HG03064 (cell line): ENCODE measurements around the gene DLL4.
A peak's percentile ranks its signal among the peaks of the same experiment; 100 is the strongest.

Source experiments
- ATAC-seq: cut with Tn5 transposase; IDR thresholded peaks from one replicate; pipeline ENCODE4 v1.9.1; 2021; ENCODE audit warnings: low read depth; ENCODE audit not compliant: unreplicated experiment

Gene DLL4

DNA sequence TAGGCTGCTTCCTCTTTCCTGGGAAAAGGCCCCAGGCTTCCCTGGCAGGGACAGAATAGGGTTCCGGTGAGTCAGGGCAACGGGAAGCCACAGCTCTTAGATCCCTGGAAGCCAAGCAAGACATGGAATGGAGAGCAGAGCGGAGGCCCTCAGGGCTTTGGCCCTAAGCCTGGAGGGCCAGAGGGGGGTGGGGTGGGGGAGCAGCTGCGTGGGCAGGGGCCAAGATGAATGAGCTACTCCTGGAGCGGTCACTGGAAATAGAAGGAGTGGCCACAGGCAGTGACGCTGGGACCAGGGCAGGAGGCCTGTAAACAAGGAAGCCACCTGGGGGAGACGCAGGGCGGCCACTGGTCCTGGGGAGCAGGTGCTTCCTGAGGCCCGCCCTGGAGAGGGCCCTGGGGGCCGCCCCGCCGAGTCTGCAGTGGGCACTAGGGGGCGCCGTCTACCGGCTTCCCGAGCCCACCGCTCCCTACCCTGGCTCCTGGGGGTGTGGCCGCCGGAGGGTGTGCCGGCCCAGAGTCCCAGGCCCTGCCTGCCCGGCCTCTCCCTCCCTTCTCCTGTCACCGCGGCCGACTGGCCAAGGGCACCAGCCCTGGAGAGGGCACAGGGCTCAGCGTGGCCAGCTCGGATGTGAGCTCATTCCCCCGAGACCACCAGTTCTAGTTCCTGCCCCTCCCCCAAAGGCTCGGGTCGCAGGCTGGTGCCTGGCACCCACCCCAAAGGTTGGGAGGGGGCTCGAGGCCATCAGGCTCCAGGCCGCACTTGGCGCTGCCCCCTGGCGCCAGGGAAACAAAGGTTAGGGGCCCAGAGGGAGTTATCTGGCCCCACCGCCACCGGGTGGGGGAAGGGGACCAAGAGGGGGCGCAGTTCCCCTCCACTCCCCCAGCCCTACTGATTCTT lies 22.8 kb upstream of the DLL4 start:
- ATAC-seq = peak; percentile 59

DNA sequence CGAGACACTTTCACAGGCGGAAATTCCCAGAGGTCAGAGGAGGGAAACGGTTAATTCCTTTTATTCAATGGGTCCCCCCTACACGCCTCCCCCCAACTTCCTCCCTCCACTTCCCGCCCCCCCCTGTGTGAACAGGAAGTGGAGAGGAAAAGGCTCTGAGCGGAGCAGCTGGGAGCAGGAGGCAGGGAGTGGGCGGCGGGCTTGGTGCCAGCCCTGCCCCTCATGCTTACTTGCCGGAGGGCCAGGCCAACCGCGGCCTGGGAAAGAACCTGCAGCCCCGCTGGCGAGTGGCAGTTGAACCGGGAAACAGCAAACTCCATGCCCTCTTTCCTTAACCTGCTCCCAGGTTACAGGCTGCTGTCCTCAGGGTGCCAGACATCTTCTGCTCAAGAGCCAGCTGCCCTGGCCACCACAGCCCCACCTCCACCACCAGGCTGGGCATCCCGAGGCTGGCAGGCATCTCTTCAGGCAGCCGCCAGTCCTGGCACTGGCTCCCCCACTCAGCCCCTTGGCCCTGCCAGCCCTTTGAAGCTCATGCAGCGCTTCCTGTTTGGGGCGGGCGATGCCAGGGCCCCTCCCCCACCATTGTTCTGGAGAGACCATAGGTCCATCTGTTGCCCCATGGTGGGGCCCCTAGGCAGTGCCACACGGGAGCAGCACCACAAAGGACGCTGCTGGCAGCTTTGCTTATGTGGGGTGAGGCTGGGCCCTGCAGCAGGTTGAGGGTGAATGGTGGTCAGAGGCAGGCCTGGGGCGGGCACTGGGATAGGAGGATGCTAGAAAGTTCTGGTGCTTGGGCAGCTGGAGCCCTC lies 21.9 kb upstream of the DLL4 start:
- ATAC-seq = no peak

DNA sequence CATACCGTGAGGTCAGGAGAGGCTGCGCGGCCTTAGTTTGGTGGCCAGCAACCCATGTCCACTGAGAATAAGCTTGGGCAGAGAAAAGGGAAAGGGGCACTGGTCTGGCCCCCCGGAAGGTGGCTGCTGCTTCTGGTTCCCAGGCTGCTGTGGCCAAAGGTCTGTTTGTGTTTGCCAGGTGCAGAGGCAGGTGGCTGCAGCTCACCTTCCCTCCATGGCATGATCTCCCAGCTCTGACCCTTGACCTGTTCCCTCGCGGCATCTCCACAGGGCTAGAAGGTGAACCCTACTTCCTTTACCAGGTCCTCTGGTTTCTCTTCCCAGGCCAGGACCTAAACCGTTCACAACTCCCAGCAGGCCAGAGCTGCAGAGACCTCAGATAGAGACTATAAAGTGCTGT lies 21.0 kb upstream of the DLL4 start:
- no peak for ATAC-seq

DNA sequence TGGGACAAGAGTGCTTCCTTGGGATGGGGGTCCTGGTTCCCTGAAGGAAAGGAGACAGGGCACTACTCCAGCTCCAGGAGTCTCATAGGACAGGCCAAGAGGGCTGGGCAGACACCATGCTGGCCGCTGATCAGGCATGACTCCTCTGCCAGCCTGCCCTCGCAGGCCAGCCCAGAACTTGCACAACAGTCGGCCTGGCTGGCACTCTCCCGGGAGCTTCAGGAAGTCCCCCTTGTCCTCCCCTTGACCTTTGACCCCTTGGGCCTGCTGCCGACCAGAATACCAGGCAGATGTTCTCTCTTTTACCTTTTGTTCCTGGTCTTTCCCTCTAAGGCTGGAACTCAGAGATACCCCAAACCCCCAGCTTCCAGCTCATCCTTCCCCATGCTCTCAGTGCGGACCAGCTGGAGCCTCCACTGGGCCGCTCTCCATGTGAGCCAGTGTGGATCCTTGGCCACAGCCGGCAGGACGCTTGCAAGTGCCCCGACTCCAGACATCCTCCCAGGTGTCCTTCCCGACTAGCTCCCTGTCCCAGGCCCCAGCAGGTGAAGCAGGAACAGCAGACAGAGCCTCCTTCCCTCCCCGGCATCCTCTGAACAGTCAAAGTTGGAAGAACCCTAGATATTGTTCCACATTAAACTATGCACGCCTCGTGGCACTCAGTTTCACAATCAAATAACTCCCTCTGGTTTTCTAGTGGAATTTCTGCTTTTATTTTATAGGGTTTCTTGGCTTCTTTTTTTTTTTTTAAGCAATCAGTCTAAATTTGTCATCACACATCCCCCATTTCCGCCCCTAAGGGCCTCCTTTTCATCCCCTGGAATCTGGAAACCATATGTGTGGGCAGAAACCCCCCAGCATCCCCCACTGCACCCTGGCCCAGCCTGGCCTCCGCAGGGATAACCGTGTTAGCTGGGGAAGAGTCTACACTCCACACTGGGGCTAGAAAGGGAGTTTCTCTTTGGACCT lies 19.2 kb upstream of the DLL4 start:
- ATAC-seq = no peak

DNA sequence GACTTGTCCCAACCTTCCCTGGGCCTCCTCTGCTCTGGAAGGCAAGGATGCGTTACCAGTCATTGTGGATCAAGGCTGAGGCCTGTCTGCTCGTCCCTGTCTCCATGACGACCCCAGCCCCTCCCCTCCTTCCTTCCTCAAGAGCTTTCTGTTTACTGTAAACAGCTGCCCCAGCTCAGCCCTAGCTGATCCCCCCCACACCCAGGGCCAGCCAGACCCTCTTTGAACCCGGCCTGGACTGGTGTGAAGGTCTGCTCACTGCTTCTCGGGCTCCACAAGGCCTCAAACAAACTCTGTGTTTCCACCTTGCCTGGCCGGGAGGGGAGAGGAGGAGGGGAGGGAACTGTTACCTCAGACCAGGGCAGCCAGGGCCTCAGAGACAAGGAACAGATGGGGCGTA lies 18.0 kb upstream of the DLL4 start:
- ATAC-seq = no peak

DNA sequence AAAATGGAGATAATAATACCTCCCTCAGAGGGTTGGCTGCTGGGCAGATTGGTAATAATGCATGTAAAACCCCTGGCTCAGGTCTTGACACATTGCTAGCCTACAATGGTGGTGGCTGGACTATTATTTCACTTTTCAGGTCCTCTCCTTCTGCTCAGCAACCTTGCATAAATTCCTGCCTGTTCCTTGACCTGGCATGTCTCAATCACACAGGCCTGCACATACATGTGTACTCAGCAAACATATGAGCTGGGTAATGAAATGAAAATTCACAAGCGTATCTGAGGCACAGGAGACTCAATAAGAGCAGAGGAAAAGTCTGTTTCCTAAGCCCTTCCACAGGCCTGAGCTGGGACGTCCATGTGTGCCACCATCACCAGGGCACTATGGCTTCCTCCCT lies 17.4 kb upstream of the DLL4 start:
- no peak for ATAC-seq

- no peak for ATAC-seq
Measured at GRCh38 chr15:40912478-40912877, 16.7 kb upstream of the DLL4 start.

GRCh38 chr15:40914013-40914412 lies 15.1 kb upstream of the DLL4 start:
- ATAC-seq = no peak

DNA sequence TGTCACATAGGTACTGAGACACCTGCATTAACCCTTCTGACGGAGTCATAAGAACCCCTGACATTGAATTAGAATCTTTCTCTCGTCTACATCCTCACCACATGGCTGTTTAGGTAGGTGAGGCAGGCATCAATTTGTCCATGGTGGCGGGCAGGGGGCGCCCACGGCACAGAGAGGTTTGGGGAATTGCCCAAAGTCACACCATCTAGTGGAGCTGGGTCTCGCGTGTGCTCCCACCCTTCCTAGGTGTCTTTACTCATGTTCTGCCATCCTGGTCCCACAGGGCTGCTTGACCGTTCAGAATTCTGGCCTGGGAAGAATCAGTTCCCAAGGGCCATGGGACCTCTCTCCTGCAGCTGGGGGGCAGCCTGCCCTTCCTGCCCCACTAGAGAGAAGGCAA lies 14.7 kb upstream of the DLL4 start:
- ATAC-seq = no peak

DNA sequence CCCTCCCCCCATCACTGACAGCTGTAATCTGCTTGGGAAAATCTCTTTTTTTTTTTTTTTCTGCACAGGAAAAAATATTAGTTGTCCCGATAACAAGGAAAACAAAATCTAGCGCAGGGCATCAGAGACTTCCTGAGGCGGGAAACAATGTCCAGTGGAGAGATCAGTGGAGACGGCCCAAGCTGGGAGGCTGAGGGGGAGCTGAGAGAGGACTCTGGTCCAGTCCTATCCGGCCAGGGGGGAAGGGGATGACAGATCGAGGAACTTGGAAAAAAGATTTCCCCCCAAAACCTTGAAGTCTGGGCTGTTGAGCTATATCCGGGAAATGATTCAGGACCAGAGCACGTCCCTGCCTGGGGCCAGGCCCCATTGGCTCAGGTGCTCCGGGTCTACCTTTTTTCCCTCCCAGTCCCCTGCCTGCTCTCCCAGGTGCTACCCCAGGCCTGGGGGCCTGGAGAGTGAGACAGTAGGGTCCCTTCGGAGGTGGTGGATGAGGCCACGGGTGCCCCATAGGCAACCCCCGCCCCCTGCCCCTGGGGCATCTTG lies 14.0 kb upstream of the DLL4 start:
- no peak for ATAC-seq

DNA sequence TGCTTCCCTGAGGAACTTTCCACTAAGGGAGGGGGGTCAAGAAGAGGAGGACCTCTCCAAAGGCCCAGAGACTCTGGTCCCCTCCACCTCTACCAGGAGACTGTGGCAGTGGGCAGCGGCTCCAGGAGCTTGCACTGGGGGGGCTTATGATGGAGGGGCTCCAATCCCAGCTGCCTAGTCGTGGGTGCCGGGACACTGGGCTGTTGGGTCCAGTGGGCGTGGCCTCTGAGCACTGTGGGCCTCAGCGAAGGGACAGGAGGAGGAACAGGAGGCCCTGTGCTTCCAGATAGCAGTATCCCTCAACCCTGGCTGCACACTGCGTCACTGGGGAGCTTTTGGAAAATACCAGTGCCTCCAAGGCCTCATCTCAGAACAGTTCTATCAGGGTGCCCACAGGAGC lies 13.5 kb upstream of the DLL4 start:
- no peak for ATAC-seq

DNA sequence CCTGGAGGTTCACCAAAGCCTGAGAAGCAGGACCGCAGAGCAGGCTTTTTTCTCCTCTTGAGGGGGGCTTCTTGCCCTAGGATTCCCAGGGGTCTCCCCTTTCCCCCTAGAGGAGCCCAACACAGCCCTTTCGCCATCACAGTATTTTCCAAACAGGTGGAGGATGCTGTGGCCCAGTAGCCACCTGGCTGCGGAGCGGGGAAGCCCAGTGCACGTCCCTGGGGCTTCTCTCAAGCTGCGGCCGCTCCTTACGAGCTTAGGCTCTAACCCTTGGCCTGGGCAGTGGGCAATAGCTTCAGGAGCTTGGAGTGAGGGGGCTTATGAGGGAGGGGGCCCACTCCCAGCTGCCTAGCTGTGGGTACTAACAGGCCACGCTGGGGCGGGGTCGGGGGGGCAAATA lies 11.6 kb upstream of the DLL4 start:
- no peak for ATAC-seq

DNA sequence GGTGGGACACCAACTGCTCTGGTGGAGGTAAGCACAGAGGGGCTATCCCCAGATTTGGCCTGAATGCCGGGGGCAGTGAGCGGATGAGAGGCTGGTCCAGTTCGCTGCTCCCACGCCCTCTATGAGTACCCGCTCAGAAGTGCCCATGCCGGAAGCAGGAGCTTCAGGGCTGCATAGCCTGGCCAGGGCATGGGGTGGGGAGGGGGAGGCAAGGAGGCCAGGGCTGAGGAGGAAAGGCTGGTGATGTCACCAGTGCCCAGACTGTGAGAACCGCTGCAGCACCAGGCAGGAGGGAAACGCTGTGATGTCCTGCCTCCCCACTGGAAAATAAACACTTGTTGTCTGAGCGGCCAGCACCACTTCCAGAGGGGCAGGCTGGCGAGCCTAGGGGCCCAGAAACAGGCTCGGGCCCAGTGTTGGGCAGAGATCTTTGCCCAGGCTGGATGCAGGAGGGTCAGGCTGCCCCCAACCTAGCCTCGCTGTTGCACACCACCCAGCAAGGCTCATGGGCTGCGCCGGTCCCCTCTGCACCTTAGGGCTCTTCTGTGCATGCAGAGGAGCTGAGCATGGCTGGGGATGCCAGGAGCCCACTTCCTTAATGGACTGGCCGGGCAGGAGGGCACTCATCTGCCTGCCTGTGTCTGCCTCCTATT lies 10.9 kb upstream of the DLL4 start:
- no peak for ATAC-seq

- ATAC-seq = no peak
Measured at GRCh38 chr15:40918799-40919392, 10.2 kb upstream of the DLL4 start.

GRCh38 chr15:40921949-40922607 lies 7.1 kb upstream of the DLL4 start:
- no peak for ATAC-seq

DNA sequence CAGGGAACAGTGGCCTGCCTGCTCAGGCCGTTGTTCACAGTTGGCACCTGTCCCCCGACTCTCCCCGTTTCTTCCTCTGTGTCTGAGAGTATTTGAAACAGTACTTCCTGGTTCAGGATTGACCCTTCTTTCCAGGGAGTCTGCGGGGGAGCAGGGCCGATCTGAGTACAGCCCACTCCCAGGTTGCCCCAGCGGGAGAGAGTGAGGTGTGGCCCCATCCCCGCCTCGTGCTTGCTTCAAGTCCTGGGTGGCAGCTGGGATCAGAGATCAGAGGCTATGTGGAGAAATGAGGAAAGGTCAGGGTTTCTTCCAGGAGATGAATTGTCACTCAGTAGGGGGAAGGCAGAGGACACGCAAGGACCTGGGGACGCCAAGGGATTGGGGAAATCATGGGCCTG lies 6.5 kb upstream of the DLL4 start:
- ATAC-seq = no peak

DNA sequence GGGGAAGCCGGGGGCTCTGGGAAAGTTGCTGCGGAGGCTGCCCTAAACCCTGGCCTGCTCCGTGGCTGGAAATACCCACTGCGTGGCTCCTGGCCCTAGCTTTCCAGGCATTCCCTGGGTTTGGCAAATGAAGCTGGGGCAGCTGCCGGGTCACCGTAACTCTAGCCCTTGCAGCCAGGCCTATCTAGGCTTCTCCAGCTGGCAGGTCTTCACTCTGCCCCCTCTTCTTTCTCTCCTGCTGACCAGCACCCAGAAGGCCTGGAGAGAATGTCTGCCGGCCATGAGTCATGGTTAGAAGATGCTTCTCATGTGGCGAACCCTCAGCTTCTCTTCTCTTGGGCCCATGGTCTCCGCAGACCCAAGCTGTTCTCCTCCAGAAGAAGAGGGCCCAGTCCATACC lies 5.6 kb upstream of the DLL4 start:
- ATAC-seq = no peak

GRCh38 chr15:40925495-40925862 lies 3.7 kb upstream of the DLL4 start:
- no peak for ATAC-seq
